SH-SY5Y (cell line): ENCODE data around the gene SLC6A11.

Source experiments
- GATA2 ChIP-seq: IDR thresholded peaks from 2 replicates; pipeline ENCODE4 v1.6.1; 2011; ENCODE audit warnings: mild to moderate bottlenecking, low read depth, low read length
- GATA3 ChIP-seq: IDR thresholded peaks from 2 replicates; pipeline ENCODE4 v1.6.1; 2011; ENCODE audit warnings: low read depth, mild to moderate bottlenecking, low read length, moderate library complexity

DNA sequence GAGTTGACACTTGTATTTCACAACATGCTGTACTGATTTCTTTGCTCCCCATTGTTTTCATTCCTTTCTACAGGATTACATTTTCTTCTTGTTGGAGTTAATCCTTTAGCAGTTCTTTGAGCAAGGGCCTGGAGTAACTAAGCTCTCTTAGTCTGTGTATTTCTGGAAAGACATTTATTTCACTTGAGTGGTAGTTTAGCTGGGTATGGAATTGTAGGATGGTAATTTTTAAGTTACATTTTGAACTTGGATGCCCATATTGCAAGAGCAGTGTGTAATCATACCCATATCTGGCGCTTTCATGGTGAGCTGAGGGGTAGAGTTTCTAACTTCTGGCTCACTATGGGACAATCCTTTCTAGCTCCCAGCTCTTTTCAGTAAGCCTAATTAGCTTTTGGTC is 74.6 kb downstream of the SLC6A11 start:
- TF ChIP-seq GATA3: no peak
- no peak for TF ChIP-seq GATA2
